Activated CD4-positive, alpha-beta T cell treated with anti-CD3 and anti-CD28 coated beads for 48 hours (primary cell): Measurements from ENCODE around the gene EVPLL.
"Not testable (repeated sequence)": the region's sequence is repeated elsewhere in the genome, so short reads cannot be mapped to it uniquely, and the experiment has no call there.

Experiments
- DNase-seq: peaks from one replicate; pipeline ENCODE4 v3.0.0-alpha.2; 2020

The EVPLL gene

DNA sequence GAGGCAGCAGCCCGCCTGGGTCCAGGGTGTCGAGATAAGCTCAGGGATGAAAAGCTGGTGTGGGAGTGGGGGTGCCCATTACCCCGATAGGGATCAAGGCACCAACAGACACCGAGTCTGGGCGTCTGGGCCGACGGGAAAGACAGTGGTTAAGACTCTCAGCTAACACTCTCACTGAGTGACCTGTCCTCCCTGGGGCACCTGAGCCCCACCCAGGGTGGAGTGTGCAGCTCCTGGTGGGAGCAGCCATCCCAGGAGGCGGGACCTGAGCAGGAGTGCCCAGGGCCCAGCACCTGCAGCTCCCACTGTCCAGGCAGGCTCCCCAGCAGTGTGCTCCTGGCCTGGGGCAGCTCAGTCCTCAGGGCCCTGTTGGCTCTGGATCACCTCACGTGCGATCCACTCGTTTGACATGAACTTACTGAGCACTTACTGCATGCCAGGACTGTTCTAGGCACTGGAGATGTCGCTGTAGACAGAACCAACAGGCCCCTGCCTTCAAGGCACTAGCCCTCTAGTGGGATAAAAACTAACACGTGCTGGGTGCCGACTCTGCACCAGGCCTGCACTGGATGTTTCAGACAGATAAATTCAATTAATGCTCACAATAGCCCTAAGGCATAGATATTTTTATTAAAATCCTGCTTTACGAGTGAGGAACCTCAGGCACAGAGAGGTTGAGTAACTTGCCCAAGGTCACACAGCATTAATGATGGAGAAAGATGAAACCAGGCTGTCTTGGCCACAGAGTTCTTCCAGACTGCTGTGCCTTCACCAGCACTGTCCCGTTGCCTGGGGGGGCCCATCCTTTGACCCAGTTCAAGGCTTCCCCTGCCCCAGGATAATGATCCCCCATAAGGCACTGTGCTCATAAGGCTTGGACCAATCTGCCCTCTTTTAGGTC is 1.9 kb downstream of the EVPLL start:
- no peak for DNase-seq

DNA sequence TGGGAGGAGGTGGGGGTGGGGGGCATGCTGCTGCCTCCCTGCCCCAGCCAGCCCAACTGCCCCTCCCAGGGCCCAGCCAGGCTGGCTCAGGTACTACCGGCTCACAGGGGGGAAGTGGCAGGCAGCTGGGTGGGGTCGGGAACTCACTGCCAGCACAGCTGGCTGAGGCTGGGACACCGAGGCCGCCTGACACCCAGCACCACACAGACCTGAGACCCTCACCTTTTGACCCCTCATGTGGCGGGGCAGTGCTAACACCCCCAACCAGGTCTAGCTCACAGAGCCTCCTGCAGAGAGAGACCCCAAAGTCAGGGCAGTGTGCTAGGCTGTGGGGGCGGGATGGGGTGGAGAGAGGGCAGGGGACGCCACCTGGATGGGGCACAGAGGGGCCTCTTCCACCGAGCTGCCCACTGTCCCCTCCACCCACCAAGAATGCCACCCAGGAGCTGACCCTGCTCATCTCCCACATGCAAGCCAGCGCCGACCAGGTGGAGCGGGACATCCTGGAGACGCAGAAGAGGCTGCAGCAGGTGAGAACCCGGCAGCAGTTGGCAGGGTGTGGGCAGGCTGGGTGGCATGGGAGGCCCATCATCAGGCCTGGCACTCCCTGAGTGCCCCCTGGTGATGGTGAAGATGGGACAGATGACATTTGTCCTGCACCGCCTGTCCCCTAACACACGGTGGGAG is 3.0 kb downstream of the EVPLL start:
- no peak for DNase-seq

DNA sequence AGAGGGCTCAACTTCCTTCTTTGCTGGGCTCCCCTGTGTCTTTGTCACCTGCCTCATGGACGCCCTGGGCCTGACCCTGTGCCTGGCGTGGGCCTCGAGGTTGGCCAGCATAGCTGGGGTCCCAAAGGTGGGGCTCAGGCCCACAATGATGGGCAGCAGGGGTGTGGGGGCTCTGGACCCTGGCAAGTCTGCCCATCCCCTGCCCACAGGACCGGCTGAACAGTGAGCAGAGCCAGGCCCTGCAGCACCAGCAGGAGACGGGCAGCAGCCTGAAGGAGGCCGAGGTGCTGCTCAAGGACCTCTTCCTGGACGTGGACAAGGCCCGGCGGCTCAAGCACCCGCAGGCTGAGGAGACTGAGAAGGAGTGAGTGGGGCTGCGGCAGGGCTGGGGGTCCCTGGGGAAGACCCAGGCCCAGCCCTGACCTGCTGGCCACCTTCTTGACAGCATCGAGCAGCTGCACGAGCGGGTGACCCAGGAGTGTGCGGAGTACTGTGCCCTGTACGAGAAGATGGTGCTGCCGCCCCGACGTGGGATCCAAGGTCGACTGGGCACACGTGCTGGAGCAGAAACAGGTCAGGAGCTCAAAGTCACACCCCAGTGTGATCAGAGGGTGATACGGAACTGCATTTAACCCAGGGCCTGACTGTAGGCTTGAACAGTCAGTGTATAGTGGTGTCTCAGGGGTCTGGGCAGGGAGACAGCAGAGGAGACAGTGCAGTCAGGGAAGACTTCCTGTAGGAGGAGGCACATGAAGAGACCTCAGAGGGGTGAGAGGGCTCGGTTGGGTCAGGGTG is 3.8 kb downstream of the EVPLL start:
- no peak for DNase-seq

DNA sequence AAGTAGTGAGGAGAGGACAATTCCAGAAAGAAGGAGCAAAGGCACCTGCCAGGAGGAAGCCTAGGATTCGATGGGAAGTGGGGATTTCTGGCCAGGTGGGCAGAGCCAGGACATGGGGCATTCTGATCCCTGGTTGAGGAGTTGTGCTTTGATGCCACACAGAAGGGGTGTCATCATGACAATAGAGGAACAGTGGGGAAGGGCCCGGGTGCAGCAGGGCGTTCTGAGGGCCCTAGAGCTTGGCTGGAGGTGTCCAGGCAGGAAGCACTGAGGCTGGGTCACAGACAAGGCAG is 4.3 kb downstream of the EVPLL start:
- DNase-seq, result no peak

DNA sequence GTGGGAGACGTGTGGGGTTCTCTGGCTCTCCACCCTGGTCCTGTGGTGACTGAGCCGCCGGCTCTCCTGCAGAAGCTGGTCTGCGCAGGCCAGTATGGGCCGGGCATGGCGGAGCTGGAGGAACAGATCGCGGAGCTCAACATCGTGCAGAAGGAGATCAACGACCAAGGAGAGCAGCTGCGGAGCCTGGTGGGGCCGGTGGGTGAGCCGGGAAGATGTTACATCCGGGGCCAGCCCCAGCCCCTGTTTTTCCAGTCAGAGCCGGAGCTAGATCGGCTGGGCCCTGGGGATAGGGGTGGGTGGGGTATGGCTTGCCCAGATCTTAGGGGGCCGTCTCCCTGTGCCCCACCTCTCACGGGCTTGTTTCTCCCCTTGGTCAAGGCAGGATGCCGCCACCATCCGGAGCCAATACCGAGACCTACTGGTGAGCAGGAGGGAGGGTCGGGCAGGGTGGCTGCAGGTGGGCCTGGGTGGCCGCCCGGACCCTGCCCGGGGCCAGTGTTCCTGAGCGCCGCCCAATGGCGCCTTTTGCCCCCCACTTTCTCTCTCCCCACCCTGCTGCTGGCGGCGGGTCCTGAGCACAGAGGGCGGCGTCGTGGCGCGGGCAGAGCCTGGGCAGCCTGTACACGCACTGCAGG is 5.0 kb downstream of the EVPLL start:
- DNase-seq, result no peak

DNA sequence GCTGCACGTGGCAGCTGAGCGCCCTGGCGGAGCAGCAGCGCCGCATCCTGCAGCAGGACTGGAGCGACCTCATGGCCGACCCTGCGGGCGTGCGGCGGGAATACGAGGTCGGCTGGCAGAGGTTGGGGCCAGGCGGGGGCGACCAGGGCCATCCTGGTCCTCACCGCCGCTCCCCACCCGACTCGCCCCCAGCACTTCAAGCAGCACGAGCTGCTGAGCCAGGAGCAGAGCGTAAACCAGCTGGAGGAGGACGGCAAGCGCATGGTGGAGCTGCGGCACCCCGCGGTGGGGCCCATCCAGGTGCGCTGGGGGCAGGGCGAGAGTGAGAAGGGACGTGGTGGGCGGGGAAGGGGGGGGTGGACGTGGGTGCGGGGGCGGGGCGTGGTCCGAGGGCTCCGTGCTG is 5.5 kb downstream of the EVPLL start:
- peak; percentile 15 for DNase-seq

DNA sequence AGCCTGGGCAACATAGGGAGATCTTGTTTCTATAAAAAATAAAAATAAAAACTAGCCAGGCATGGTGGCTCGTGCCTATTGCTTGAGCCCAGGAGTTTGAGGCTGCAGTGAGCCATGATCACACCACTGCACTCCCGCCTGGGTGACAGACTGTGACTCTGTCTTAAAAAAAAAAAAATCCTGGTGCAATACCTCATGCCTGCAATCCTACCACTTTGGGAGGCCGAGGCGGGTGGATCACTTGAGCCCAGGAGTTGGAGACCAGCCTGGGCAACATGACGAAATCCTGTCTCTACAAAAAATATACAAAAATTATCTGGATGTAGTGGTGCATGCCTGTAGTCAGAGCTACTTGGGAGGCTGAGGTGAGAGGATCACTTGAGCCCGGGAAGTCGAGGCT is 6.7 kb downstream of the EVPLL start:
- not testable (repeated sequence) for DNase-seq

DNA sequence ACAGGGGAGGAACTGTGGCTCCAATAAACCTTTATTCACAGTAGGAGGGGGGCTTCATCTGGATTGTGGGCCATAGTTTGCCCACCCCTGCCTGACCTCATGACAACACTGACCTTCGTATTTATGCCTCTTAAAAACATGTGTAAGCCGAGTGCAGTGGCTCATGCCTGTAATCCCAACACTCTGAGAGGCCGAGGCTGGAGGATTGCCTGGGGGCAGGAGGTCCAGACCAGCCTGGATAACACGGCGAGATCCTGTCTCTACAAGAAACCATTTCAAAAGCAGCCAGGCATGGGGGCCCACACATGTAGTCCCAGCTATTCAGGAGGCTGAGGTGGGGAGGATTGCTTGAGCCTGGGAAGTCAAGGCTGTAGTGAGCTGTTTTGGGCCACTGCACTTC is 10.0 kb downstream of the EVPLL start:
- DNase-seq, result not testable (repeated sequence)

DNA sequence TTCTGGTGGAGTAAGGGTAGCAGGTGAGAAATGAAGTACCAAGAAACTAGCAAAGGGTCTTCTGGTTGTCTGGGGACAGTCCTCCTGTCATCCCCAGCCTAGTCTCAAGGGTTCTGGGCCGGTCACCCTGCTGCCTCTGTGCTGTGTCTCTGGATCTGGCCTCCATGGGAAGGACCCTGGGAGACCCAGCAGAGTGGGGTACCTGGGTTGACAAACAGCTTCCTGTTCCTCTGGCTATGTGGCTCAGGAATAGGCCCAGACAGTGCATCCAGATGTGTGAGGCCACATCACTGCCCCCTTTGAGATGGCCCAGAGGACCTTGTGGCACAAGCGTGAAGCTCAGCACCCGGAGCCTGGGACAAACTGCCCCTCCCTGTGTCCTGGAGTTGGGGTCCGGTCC is 10.7 kb downstream of the EVPLL start:
- not testable (repeated sequence) for DNase-seq

DNA sequence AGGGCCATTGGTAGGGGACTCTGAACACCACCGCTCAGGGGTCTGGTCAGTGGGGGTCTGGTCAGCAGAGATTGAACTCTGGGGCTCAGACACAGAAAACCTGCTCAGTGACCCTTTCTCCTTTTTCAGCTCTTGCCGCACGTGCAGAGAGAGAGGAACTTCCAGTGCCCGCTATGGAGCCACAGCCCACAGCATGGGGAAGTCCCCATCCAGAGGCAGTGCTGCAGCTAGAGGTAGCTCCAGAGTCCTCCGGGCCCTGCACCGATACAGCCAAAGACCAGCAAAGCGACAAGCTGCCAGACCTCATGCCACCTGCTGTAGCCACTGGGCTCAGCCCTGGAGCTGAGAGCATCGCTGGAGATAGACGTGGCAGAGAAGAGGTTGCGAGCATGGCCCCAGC is 11.2 kb downstream of the EVPLL start:
- DNase-seq, result not testable (repeated sequence)

DNA sequence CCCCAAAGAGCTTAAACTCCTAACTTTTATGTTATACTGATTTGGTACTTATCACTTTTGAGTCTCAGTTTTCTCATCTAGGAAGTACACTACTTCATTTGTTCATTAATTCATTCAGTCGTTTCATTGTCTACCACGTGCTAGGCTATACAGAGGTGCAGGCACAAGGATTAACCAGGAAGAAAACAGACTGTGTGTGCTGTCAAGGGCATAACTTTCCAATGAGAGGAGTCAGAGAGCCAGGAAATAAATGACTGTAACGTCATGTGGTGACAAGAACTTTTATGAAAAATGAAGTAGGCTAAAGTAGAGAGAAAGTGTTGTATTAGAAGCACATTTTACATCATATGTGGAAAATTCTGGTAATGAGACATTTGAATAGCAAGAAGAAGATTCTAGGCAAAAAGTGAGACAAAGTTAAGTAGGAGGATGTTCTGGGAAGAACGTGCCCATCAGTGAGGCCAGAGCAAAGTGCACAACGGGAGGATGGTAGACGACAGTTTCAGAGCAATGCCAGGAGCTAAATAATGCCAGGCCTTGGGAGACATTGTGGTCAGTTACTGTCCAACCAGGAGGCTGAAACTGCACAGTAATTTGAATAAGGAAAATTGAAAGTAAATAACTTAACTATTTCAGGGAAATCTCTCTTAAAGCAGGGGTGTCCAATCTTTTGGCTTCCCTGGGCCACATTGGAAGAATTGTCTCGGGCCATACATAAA is 24.5 kb downstream of the EVPLL start:
- DNase-seq, result not testable (repeated sequence)

DNA sequence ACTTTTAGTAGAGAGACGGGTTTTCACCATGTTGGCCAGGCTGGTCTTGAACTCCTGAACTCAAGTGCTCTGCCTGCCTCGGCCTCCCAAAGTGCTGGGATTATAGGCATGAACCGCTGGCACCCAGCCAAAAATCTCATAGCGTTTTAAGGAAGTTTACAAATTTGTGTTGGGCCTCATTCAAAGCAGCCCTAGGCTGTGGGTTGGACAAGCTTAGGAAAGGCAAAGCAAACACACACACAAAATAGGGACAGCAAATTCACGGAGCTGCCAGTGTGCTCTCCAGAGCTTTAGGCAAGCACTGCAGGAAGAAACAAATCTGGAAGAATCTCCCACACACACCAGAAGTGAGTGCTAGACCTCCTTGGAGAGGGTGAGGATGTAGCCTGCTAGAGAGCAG is 25.6 kb downstream of the EVPLL start:
- DNase-seq, result not testable (repeated sequence)

DNA sequence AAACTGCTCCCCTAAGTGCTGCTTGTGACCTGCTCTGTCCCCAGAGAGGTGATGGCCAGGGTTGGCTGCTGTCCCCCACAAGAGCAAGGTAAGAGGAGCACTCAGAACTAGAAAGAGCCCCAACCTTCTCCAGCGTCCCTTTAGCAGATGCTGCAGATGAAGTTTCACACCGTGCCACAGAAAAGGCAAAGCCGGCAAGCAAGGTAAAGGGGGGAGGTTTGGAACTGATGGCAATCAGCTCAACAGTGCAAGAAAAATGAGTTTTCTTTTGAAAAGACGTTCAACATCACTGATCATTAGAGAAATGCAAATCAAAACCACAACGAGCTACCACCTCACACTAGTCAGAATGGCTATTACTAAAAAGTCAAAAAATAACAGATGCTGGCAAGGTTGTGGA is 26.0 kb downstream of the EVPLL start:
- DNase-seq, result not testable (repeated sequence)

DNA sequence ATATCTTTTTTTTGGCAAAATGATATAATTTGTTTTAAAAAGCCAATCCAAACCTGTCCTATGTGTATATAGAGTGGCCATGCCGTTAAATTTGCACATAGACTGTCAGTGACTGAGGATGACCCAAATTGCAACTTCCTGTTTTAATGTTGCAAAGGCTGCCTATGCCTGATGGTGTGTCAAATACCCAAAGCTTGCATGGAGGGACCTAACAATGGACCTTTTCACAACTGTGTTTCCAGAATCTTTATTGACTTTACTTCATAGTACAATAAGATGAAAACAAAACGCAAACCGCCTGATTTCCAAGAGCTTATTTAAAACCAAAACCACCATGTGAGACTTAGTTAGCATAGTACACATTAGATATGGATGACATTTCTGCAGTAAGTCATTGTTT is 31.3 kb downstream of the EVPLL start:
- not testable (repeated sequence) for DNase-seq

DNA sequence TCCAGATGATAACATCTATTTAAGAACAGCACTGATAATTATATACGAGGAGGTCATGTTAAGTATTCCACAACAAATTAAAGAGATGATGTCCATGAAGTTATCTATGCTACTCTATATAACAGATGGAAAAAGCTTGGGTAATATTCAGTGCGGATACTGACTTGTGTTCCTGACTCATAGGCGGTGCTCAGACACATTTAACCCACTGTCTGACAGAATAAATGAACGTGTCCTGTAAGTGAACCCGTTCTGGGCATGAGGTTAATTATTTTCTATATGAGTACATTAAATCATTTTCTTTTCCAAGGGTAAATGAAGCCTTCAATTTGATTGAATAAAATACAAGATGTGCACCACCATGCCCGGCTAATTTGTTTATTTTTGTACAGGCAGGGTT is 31.7 kb downstream of the EVPLL start:
- DNase-seq, result not testable (repeated sequence)

DNA sequence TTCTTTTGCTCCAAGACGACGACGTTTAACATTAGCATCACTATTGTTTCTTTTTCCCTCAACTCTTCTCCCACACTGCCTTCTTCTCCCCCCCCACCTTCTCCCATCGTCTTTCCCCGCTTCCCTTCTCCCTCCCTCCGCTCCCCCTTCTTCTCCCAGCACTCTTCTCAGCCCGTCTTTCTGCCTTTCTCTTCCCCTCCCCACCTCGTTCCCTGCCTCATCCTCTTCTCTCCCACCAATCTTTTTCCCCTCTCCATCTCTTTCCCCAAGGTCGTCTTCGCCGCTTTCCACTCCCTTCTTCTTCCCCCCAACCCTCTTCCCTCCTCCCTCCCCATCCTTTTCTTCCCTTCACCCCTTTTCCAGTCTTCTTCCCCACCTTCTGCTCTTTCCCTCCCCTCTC is 33.2 kb downstream of the EVPLL start:
- DNase-seq, result not testable (repeated sequence)

DNA sequence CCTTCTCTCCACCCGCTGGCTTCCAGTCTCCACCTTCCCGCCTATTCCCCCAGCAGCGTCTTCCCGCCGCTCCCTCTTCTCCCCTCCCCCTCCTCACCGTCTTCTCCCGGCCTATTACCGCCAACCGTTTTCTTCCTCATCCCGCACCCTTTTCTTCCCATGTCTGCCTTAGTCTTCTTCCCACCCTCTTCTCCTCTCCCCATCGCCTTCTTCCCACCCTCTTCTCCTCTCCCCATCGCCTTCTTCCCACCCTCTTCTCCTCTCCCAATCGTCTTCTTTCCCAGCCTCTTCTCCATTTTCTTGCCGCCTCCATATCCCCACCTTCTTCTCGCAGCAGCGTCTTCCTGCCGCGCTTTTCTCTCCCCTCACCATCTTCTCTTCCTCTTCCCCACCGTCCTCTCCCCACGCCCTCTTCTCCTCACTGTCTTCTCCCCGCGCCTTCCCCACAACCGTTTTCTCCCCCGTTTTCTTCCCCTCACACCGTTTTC is 33.8 kb downstream of the EVPLL start:
- peak; percentile 39 for DNase-seq

DNA sequence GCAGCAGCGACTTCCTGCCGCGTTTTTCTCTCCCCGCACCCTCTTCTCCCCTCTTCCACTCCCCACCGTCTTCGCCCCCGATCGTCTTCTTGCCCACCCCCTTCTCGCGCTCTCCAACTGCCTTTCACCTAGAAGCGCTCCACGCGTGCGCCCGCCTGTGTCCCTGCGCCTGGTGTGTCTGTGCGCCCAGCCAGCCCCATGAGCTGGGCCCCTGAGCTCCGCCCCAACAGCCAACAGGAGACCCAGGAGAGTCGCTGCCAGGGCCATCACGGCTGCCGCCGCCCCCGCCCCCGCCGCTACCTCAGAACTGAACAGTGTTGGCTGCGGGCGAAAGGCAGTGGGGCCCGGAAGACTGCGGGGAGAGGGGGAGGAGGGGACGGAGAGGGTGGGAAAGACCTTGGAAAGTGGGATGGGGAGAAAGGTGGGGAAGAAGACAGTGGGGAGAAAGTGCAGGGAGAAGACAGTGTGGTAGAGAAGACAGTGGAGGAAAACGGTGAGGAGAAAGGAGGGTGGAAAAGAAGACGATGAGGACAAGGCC is 34.5 kb downstream of the EVPLL start:
- DNase-seq, result not testable (repeated sequence)

DNA sequence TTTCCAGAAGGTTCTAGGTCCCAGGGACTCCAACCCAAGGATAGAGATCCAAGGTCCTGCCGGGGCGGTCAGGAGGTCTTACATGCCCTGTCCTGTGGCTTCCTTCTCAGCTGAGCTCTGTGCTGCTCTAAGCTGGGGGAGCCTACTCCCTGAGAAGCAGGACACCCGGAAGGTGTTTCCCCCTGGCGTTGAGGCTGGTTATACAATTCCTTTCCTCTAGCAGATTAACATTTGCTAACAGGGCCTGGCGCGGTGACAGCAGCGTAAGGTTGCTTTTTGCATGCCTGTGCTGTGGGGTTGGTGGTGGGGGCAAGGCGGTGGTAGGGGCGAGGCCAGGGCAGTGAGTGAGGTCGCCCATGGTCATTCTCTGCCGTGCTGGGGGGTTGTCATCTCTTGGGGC is 43.9 kb downstream of the EVPLL start:
- DNase-seq, result not testable (repeated sequence)

DNA sequence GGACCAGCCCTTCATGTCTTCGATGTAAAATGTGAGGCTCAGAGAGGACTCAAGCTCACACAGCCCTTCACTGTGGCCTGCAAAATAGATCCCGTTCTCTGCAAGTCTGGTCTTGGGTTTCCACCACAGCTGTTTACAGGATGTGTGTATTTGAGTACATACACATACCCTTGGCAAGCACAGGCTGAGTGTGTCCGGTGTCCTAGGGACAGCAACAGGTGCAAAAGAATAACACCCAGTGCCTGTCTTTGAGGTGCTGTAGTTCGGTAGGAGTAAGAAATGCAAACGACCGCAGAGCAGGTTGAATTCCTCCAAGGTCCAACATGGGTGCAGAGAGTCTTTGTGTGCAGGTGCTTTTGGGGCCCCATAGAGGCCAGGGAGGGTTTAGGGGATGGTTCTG is 44.9 kb downstream of the EVPLL start:
- not testable (repeated sequence) for DNase-seq

DNA sequence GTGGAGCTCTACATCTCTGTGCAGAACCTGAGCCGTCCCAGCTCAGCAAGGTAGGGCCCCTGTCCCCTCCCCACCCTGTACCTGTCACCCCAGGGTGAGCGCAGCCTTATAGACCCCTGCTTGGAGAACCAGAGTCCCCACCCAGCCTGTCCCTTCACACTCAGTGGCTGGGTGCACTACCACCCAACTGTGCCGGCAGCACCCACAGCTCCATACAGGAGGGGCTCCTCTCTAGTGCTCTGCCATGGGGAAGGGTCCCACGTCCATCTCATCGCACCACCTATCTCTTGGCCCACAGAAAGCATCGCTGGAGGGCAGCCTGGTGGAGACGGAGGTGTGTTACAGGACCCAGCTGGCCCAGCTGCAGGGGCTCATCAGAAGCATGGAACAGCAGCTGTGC is 45.4 kb downstream of the EVPLL start:
- DNase-seq, result not testable (repeated sequence)

DNA sequence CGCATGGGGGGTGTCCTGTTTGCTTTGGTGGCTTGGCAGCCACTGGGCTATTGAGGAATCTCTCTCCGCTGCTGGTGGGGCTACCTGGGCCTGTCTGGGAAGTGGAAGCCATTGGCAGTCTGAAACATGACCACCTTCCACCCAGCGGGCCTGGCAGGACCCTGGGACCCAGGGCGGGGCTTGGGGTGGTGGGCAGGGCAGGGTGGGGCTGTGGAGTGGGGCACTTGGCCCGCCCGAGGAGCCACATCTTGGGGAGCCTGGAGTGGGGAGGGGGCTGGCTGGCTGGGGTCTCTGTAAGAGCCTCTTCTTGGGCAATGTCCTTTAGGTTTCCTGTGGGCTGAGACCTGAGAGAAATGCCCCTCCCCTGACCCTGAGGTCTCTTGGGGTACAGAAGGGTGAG is 48.0 kb downstream of the EVPLL start:
- DNase-seq, result not testable (repeated sequence)
